ENCODE measurements around the gene ADCK2.
A peak's percentile ranks its signal among the peaks of the same experiment; 100 is the strongest.
"Not testable (repeated sequence)": the region's sequence is repeated elsewhere in the genome, so short reads cannot be mapped to it uniquely, and the experiment has no call there.

Gene ADCK2

DNA sequence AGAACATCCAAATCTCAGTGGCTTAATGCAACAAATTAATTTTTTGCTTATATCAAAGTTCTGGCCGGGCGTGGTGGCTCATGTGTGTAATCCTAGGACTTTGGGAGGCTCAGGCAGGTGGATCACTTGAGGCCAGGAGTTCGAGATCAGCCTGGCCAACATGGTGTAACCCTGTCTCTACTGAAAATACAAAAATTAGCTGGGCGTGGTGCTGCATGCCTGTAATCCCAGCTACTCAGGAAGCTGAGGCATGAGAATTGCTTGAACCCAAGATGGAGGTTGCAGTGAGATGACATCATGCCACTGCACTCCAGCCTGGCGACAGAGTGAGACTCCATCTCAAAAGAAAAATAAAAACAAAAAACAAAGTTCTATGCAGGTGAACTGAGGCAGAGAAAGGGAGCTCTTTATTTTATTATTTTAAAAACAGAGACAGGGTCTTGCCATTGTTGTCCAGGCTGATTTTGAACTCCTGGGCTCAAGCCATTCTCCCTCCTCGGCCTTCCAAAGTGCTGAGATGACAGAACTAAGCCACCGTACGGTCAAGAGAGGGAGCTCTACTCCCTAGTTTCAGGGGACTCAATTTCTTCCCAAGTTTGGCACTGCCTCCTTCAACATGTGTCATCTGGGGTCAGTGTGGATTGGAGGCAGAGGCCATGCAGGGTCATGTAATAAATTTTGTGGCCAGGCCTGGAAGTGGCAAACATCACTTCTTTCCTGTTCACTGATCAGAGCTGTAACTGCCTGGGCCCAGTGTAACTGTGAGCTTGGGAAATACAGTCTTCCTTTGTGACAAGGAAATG, 2.4 kb downstream of the ADCK2 start:
- DNase-seq, result no peak

DNA sequence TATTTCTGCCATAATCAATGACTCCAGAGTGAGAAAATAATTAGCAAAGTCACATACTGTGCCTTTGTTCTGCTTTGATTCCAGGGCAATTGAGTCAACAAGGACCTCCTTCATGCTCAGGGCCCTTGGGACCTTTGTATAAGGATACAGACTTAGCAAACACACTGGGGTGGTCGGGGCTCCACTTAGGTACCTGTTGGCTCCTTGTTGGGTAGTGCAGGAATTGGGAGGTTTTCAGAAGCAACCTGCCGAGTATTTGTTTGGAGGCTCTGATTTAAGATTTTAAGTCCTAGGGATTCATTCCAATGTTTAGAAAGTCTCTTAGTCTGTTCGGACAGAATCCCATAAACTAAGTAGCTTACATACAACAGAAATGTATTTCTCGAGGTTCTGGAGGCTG, 3.0 kb downstream of the ADCK2 start:
- DNase-seq, result no peak

DNA sequence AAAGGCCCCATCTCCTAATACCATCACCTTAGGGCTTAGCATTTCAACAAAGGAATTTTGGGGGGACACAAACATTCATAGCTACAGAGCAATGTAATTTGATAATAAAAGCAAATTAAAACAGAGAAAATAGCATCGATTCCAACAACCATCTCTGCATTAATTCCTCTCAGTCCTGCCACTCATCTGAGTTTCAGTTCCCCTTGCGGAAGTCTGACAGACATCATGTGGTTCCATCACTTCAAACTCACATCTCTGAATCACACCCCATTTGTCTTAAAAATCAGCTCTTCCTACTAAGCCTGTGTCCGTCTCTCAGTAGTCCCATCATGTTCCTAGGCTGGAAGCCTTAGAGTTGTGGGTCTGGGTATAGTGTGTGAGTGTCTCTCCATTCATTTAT, 3.6 kb downstream of the ADCK2 start:
- DNase-seq, result no peak

DNA sequence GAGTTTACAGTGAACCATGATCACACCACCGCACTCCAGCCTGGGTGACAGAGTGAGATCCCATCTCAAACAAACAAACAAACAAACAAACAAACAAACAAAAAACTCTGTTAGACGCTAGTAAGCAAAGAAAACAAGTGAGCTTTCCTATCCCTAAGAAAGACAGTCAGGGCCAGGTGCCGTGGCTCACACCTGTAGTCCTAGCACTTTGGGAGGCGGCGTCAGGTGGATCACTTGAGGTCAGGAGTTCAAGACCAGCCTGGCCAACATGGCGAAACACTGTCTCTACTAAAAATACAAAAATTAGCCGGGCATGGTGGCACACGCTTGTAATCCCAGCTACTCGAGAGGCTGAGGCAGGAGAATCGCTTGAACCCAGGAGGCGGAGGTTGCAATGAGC, 4.2 kb downstream of the ADCK2 start:
- not testable (repeated sequence) for DNase-seq

DNA sequence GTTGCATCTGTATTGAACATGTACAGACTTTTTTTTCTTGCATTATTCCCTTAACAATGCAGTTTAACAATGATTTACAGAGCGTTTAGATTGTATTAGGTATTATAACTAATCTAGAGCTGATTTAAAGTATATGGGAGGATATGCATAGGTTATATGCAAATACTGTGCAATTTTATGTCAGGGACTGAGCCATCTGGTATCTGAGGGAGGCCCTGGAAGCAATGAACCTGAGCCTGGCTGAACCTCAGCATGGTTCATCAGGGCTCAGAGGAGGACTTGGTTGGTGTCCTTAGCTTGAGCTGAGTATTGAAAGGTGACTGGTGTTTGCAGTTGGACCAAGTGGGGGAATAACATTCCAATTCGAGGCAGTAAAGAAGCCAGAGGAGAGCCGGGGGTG, 4.8 kb downstream of the ADCK2 start:
- DNase-seq, result no peak

DNA sequence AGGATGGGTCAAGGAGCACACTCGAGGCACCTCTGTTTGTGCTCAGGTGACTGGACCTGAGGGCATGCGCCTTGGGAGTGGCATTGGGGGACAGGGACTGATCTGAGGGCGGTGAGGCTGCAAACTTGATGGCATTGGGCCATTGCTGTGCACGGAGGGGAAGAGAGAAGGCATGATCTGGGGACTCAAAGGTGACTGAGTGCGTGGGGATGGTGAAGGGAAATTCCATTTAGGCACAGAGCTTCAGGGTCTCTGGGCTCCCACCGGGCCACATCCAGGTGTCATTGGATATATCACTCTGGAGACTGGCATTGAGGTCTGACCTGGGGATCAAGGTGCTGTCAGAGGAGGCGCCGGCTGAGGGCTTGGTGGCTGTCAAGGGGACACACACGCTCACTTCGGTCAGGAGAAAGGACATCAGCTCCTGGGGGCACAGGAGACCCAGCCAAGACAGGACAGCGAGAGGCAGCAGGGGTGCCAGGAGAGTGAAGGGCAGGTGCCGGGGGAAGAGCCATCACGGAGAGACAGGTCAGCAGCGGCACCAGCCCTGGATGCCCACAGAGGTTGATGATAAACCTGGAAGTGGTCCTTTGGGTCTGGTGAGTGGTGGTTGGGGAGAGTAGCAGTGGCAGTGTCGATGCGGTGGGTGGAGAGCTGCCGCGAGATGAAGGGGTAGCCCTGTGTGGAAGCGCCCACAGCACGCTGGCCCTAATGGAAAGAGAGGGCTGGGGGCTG, 5.5 kb downstream of the ADCK2 start:
- no peak for DNase-seq

DNA sequence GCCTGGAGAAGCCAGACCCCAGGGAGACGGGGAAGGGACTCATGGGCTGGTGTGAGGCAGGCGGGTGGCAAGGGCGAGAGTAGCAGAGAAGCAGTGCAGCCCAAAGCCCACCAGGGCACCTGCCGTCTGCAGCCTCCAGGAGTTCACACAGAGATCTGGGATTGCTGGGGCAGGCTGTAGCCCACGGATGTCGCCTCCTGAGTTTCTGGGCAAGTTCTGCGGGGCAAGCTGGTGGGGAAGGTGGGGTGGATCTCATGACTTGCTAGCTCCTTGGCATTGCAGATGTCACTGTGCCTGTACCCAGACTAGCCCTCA, 6.0 kb downstream of the ADCK2 start:
- no peak for DNase-seq

DNA sequence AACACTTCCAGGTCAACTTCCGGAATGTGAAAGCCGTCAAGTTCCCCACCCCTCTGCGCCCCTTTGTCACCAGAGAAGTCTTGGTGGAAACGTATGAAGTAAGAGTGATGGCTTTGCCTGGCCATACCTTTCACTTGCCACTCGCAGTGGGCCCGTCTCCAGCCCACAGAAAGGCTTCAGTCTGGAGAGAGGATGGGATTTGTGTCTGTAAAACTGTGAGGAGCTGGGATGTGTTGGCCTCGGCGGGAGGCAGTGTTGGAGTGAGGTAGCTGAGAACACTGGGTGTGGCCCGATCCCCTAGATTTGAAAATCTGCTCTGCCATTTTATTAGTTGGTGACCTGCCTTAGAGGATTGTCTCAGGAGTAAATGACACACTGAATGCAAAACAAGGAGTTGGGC, 6.4 kb downstream of the ADCK2 start:
- DNase-seq, result no peak

DNA sequence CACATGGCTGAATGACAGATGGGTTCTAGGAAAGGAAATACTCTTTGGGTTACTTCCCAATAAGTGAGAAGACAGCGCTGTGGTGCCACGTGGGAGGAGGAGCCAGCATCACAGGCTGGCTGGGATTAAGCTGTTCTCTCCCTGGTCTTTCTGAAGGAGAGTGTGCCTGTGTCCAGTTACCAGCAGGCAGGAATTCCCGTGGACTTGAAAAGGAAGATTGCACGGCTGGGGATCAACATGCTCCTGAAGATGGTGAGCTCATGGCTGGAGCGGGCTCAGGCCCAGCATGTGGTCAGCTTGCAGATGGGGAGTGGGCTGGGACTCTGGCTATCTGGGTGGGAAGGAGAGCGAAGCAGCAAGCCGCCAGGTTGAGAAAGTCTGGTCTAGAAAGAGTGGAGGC, 8.1 kb downstream of the ADCK2 start:
- no peak for DNase-seq

DNA sequence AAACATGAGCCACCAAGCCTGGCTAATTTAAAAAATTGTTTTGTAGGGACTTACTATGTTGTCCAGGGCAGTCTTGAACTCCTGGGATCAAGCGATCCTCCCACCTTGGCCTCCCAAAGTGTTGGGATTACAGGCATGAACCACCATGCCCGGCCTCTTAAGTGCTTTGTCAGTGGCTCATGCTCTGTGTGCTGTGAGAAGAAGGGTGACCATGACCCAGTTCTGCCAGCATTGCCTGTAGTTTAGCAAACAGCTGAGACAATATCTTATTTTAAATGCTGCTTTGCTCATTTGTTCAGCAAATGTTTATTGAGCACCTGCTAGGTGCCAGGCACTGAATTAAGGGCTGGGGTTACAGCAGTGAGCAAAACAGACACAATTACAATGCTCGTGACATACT, 9.0 kb downstream of the ADCK2 start:
- DNase-seq, result no peak

DNA sequence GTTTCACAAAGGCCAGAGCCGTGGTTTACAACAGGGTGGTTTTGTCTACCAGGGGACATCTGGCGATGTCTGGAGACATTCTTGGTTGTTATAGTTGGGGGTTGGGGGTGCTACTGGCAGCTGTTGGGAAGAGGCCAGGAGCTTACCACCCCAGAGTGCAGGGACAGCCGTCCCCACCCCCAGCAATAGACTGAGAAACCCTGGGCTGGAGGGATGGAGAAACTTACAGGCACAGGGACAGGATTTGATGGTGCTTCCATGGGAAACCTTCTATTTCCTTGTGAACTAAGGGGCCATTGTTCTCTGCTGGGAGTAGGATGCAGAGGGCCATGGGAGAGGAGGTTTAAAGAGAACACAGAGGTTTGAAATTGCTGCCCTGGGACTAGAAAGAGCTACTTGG, 10.9 kb downstream of the ADCK2 start:
- no peak for DNase-seq

DNA sequence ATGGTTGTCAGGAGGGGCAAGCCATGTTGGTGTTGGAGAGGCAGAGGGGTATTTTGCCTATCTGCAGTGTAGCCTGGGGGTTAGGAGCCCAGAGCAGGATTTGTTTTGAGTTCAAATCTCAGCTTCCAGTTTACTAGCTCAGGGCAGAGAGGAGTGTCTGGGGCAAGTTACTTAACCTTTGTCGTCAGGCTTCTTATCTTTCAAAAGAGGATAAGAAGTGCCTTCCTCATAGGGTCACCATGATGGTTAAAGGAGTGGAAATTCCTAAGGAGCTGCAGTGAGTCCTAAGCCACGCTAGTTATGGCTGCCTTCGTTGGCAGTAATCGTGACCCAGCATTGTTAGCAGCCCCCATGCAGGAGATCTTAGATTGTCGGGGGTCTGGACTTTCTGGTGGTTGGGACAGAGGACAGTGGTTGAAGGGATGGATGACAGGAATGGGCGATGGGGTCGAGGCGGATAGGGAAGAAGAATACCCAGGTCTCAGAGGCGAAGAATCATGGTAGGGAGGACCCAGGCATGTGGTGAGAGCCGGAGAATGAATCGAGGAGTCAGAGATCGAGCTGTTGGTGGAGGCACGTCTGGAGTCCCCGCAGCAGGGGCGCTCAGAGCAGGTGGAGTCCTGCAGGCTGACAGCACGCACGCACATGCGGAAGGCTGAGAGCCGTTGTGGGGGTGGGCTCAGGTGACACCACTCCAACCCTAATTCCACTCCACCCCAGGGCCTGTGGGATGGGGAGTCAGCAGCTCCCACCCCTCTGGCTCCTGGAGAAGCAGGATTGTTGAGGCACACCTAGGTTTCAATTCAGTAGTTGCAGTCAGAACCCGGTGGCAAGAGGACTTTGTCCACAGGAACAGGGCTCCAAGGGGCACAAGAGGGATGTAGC, 11.6 kb downstream of the ADCK2 start:
- DNase-seq, result no peak

DNA sequence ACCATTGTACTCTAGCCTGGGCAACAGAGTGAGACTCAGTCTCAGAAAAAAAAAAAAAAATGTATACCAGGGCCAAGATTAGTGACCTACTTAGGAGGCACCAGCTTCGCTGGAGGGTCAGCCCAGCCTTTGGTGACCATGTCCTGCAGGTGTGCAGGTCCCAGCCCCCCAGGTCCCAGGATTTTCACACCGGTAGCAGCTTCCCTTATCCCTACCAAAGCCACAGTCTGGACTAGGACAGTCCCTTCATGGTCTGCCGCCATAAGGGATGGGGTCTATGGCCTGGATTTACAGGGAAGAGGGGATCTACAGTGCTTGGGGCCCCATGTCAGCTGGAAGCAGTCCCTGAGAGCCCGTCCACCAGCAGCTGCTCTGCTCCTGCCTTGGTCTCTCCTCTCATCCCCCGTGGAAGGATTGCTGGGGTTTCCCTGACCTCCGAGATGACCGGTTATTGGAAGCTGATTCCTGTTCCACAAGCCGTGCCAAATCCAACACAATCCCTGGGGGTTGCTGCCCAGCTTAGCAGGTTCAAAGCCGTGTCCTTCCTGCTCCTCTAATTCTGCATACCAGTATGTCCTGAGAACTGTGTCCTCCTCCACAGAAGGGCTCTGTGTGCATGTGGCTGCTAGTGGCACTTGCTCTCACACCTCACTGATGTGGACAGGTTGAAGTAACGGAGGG, 12.8 kb downstream of the ADCK2 start:
- DNase-seq, result no peak

DNA sequence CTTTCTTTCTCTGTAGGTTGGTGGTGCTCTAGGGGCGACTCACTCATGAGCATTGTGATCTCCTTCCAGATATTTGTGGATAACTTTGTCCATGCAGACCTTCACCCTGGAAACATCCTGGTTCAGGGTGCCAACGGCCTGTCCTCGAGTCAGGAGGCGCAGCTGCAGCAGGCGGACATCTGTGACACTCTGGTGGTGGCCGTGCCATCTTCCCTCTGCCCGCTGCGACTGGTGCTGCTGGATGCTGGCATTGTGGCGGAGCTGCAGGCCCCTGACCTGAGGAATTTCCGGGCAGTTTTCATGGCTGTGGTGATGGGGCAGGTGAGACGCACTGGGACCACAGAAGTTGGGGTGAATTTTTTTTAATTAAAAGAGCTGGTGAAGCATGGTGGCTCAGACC, 14.2 kb downstream of the ADCK2 start:
- DNase-seq, result no peak

DNA sequence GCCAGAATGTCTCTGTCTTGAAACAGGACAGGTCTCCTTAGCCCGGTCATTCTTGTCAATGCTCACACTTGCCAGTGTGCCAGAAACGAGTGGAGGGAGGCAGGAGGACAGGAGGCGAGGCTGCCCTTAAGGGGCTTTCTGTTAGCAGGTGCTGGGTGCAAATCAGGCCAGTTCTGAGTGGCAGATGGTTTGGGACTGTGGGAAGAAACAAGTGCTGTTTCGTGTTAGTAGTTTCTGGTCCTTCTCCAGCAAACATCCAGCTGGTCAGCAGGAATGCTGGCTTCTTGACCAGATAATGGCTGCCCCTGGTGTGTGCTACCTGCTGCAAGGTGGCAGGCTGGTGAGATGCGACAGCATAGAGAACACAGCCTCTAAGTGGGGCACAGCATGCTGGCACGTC, 15.6 kb downstream of the ADCK2 start:
- no peak for DNase-seq

DNA sequence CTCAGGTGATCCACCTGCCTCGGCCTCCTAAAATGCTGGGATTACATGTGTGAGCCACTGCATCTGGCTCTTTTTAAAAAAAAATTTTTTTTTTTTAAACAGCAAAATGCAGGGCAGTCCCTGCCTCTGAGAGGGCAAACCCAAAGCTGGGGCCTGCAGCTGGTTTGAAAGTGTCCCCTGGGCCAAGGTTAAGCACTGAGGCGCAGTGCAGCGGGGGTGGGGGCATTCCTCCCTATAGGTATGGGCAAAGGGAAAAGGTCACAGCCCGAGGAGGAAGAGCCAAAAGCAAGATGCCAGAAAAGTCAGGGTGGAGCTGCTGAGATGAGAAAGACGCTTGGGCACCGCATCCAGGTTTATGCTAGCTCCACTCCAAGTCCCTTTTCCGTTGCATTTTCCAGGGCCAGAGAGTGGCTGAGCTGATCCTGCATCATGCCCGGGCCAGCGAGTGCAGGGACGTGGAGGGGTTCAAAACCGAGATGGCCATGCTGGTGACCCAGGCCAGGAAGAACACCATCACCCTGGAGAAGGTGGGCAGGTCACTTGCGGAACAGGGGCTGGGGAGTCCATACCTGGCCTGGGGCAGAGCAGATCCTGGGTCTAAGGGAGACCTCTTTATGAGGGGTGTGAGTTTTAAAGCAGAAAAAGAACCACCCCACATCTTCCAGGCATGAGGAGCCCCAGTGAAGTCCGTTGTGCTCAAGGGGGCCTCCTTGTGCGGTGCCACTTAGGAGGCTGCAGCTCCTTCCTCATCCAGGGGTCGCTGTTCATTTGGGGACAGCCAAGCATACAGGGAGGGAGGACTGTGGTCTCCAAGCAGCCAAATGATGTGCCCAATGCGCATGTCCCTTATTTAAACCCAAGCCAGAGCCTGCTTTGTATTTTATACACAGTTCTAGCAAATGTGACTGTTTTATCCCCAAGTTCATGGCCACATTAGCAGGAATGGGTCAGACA, 16.7 kb downstream of the ADCK2 start:
- no peak for DNase-seq

DNA sequence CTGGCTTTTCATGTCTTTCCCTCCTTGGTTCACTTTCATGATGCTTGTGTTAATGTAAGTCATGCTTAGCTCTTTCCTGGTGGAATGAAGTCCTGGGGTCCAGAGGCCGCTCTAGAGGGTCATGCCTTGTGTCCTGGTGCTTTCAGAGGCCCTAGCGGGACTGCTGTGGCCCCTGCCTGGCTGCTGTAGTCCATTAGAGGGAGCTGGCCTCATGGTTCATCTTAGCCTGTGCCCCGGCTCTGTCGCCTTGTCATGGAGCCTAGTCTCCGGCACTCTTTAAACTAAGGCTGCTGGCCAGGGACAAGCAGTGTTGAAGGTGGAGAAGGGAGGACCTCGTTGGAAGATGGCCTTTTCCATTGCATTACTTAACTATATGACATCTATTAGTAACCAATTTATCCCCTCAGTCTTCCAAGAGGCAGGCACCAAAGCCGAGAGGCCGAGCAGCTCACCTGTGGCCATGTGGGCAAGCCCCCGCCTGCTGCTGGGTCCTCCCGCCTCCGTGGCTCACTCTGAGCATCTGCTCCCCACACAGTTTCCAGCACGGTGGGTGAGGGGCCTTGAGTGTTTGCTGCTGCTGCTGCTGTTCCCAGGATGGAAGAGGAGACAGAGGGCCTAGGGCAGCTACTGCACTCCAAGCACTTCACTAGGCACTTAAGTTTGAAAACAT, 18.8 kb downstream of the ADCK2 start:
- no peak for DNase-seq

DNA sequence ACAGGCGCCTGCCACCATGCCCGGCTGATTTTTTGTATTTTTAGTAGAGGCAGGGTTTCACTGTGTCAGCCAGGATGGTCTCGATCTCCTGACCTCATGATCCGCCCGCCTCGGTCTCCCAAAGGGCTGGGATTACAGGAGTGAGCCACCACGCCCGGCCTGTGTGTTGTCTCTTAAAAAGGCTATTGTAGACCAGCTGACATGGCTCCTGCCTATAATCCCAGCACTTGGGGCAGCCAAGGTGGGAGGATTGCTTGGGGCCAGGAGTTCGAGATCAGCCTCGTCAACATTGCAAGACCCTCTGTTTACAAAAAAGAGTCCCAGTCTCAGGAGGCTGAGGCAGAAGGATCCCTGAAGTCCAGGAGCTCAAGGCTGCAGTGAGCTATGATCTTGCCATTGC, 21.1 kb downstream of the ADCK2 start:
- not testable (repeated sequence) for DNase-seq

DNA sequence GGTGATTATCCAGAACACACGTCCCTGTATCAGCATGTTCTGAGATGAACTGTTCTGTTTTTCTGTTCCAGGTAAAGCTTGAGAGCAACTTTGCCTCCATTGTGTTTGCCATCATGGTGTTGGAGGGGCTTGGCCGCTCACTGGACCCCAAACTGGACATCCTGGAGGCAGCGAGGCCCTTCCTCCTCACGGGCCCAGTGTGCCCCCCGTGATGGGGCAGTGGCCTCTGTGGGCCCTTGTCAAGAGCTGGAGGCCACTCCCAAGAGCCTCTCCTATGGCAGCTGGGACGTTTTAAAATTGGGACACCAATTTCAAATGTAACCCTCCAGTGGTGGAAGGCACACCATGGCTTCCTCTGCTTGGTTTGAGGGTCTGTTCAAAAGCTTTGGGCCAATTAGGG, 21.8 kb downstream of the ADCK2 start:
- DNase-seq, result no peak

DNA sequence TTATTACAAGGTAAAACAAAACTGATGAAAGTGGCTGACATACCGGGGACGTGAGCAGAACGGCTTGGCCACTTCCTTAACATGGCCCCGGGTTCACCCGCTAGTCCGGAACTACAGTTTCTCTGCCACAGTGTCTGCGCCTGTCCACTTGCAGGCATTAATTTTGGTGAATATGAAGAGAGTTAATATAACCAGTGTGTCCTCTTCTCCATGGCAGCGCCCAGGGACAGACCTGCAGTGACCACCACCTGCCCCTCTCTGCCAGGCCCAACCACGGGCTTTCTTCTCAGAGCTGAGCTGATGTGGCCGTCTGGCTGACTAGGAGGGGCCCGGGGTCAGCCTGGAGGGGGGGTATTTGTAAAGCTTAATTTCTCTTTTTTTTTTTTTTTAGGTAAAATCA, 22.6 kb downstream of the ADCK2 start:
- no peak for DNase-seq

DNA sequence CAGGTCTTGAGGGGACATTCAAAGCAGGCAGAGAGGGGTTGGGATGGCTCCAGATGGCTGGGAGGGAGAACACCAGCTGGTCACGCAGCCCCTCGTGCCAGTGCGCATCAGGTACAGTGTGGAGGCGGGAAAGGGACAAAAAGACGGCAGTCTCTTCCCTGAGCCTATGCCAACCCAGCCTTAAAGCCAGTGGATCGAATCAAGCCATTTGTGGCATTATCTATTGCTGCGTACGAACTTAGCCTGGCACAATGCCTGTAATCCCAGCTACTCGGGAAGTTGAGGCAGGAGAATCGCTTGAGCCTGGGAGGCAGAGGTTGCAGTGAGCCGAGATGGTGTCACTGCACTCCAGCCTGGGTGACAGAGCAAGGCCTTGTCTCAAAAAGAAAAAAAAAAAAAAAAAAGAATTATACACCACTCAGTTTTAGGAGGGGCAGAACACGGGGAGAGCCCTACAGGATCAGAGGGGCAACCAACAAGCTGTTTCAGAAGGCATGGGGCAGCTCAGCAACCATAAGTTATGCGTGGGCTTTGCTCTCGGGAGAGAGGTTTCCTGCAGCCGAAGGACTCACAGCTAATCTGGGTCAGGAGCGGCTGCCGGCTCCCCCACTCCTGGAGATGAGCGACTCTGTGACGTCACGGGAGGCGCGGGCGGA, 23.4 kb downstream of the ADCK2 start:
- peak; percentile 97 for DNase-seq
